DND-41 (cell line): ENCODE measurements around the gene BATF.

Experiments used
- ATAC-seq: fragments of 200-7000 bp; cut with Tn5 transposase; 3 replicates; pipeline ENCODE4 v1.9.1; 2021; ENCODE audit warnings: low read depth; ENCODE audit not compliant: insufficient read depth
- DNase-seq: peaks from one replicate; pipeline ENCODE4 v3.0.0-alpha.2; 2020
- H2AFZ ChIP-seq: 2 replicates; pipeline ENCODE4 v1.6.0; 2012; ENCODE audit warnings: low read depth, low read length
- H3K27ac ChIP-seq: 2 replicates; pipeline ENCODE4 v1.5.1; 2012; ENCODE audit warnings: low read length, inconsistent platforms
- H3K27me3 ChIP-seq: fragments of 200-600 bp; sonication (generic); 2 replicates; pipeline ENCODE4 v1.6.0; 2012; ENCODE audit warnings: low read length, mild to moderate bottlenecking, inconsistent platforms; ENCODE audit not compliant: insufficient read depth, poor library complexity
- H3K36me3 ChIP-seq: 2 replicates; pipeline ENCODE4 v1.5.1; 2012; ENCODE audit warnings: low read length, inconsistent platforms; ENCODE audit not compliant: insufficient read depth
- H3K4me1 ChIP-seq: 2 replicates; pipeline ENCODE4 v1.5.1; 2012; ENCODE audit warnings: mild to moderate bottlenecking, low read length; ENCODE audit not compliant: insufficient read depth
- H3K4me2 ChIP-seq: 2 replicates; pipeline ENCODE4 v1.6.0; 2012; ENCODE audit warnings: mild to moderate bottlenecking, moderate library complexity, low read length, inconsistent platforms; ENCODE audit not compliant: insufficient read depth
- H3K4me3 ChIP-seq, 2 experiments: fragments of 200-600 bp in 1 of 2; shearing (Covaris generic) in 1 of 2; 2 replicates each; pipeline ENCODE4 v1.5.1; 2012 to 2016; ENCODE audit warnings: inconsistent platforms in 2 of 2, low read length in 2 of 2, mild to moderate bottlenecking in 2 of 2, low read depth in 1 of 2, moderate library complexity in 1 of 2
- H3K79me2 ChIP-seq: 2 replicates; pipeline ENCODE4 v1.6.0; 2012; ENCODE audit warnings: low read length, inconsistent platforms; ENCODE audit not compliant: insufficient read depth
- H3K9ac ChIP-seq: 2 replicates; pipeline ENCODE4 v1.6.0; 2012; ENCODE audit warnings: low read depth, mild to moderate bottlenecking, inconsistent platforms, low read length, moderate library complexity
- H3K9me3 ChIP-seq: 2 replicates; pipeline ENCODE4 v1.5.1; 2012; ENCODE audit warnings: low read length, moderate library complexity, mild to moderate bottlenecking, inconsistent platforms; ENCODE audit not compliant: insufficient read depth, severe bottlenecking
- H4K20me1 ChIP-seq: 2 replicates; pipeline ENCODE4 v1.6.0; 2012; ENCODE audit warnings: low read length; ENCODE audit not compliant: insufficient read depth
- CTCF ChIP-seq: IDR thresholded peaks from 2 replicates; pipeline ENCODE4 v1.5.1; 2012; ENCODE audit warnings: borderline replicate concordance, low read length, moderate library complexity, mild to moderate bottlenecking; ENCODE audit not compliant: poor library complexity, severe bottlenecking; ENCODE audit errors: extremely low read depth
- EZH2 ChIP-seq: IDR thresholded peaks from 3 replicates; pipeline ENCODE4 v1.6.1; 2012; ENCODE audit warnings: borderline replicate concordance, low read depth, mild to moderate bottlenecking, moderate library complexity, low read length, inconsistent platforms; ENCODE audit not compliant: severe bottlenecking

Gene BATF

GRCh38 chr14:75497701-75498100, 24.6 kb upstream of the BATF start:
- no peaks in the 10 kb centered on the region for H3K9me3 ChIP-seq
- H3K27ac ChIP-seq: no peak overlapping the region
- H2AFZ ChIP-seq: no peak overlapping the region

GRCh38 chr14:75499084-75499875, 23.0 kb upstream of the BATF start:
- H3K4me1 ChIP-seq: no peaks in the 10 kb centered on the region
- no peaks in the 10 kb centered on the region for H3K9me3 ChIP-seq
- TF ChIP-seq EZH2 (no peak), CTCF (no peak)
- no peak overlapping the region for H3K4me3 ChIP-seq
- H3K4me2 ChIP-seq: no peak overlapping the region
- no peak for DNase-seq
- H3K36me3 ChIP-seq: no peaks in the 10 kb centered on the region
- ATAC-seq: no peak
- no peaks in the 10 kb centered on the region for H4K20me1 ChIP-seq
- no peaks in the 10 kb centered on the region for H3K79me2 ChIP-seq
- no peak overlapping the region for H2AFZ ChIP-seq
- no peak overlapping the region for H3K27ac ChIP-seq
- H3K9ac ChIP-seq: no peak overlapping the region
- peaks cover 5% of the 10 kb centered on the region for H3K27me3 ChIP-seq

More at GRCh38 chr14:75497701-75498100, 24.6 kb upstream of the BATF start:
- H3K4me3 ChIP-seq: no peak overlapping the region
- no peaks in the 10 kb centered on the region for H3K79me2 ChIP-seq
- no peak for TF ChIP-seq EZH2
- no peak for TF ChIP-seq CTCF
- peaks cover 8% of the 10 kb centered on the region for H3K27me3 ChIP-seq
- no peak for DNase-seq
- no peaks in the 10 kb centered on the region for H3K36me3 ChIP-seq
- no peak overlapping the region for H3K4me2 ChIP-seq
- no peaks in the 10 kb centered on the region for H3K4me1 ChIP-seq
- no peaks in the 10 kb centered on the region for H4K20me1 ChIP-seq
- no peak for ATAC-seq
- H3K9ac ChIP-seq: no peak overlapping the region

DNA sequence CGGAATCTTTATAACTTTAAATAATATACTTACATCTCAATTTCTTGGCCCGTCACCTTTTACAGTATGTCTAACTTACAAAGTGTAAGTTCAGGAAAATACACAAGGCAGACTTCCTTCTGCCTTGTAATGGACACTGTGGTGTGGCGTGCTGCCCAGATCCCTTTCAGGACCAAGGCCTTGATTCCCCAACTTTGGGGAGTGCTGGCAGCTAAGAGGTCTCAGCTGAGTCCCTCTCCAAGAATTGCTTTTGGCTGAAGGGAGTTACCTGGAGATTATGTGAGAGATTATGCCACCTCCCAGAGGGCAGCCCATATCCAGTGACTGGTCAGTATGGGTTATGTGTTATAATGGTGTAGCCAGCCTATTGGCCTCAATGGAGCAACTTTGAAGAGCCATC, 21.2 kb upstream of the BATF start:
- Histone ChIP-seq H4K20me1 (no peaks in the 10 kb centered on the region), H3K27me3 (peaks cover 5% of the 10 kb centered on the region), H3K4me3 (no peak overlapping the region), H3K36me3 (no peaks in the 10 kb centered on the region), H3K4me2 (no peak overlapping the region), H3K79me2 (no peaks in the 10 kb centered on the region), H2AFZ (no peak overlapping the region), H3K27ac (no peak overlapping the region), H3K9me3 (no peaks in the 10 kb centered on the region), H3K9ac (no peak overlapping the region), H3K4me1 (no peaks in the 10 kb centered on the region)
- TF ChIP-seq CTCF: no peak
- no peak for TF ChIP-seq EZH2
- DNase-seq: no peak
- ATAC-seq: no peak
